Neural progenitor cell (in vitro differentiated cells): Measurements from ENCODE around the gene FSTL4. TPM values are rescaled to one million over a fixed set of nuclear protein-coding genes. Genes with fewer than 3 reads are reported as not detected.

Experiments used
- DNase-seq: peaks from one replicate; pipeline ENCODE4 v3.0.0-alpha.2; 2016; ENCODE audit warnings: low spot score
- H2AFZ ChIP-seq: fragments of 200-600 bp; sonication (generic); replicated peaks from 2 replicates; pipeline ENCODE4 v1.6.1; 2016; ENCODE audit warnings: antibody characterized with exemption
- H3F3A ChIP-seq: fragments of 200-600 bp; sonication (generic); 2 replicates; pipeline ENCODE4 v1.6.1; 2016; ENCODE audit warnings: antibody characterized with exemption, low read depth
- H3K27ac ChIP-seq: fragments of 200-600 bp; sonication (generic); 2 replicates; pipeline ENCODE4 v1.5.1; 2016; ENCODE audit warnings: mild to moderate bottlenecking
- H3K27me3 ChIP-seq: fragments of 200-600 bp; sonication (generic); 2 replicates; pipeline ENCODE4 v1.6.1; 2016; ENCODE audit warnings: mild to moderate bottlenecking, moderate library complexity
- H3K36me3 ChIP-seq: fragments of 200-600 bp; sonication (generic); 2 replicates; pipeline ENCODE4 v1.5.1; 2016
- H3K4me1 ChIP-seq: fragments of 200-600 bp; sonication (generic); 2 replicates; pipeline ENCODE4 v1.6.1; 2016; ENCODE audit warnings: mixed run types
- H3K4me2 ChIP-seq: fragments of 200-600 bp; sonication (generic); 2 replicates; pipeline ENCODE4 v1.6.1; 2016
- H3K4me3 ChIP-seq: fragments of 200-600 bp; sonication (generic); 2 replicates; pipeline ENCODE4 v1.5.1; 2016
- H3K79me2 ChIP-seq: fragments of 200-600 bp; sonication (generic); 2 replicates; pipeline ENCODE4 v1.6.1; 2016; ENCODE audit warnings: low read depth
- H3K9ac ChIP-seq: fragments of 200-600 bp; sonication (generic); 2 replicates; pipeline ENCODE4 v1.6.1; 2016
- H3K9me3 ChIP-seq: fragments of 200-600 bp; sonication (generic); 2 replicates; pipeline ENCODE4 v1.5.1; 2016; ENCODE audit warnings: low read depth
- H4K20me1 ChIP-seq: fragments of 200-600 bp; sonication (generic); 2 replicates; pipeline ENCODE4 v1.6.1; 2016; ENCODE audit warnings: low read depth
- H3K27ac Mint-ChIP-seq: 3 replicates; pipeline ENCODE4 v1.8.0; 2021; ENCODE audit warnings: mixed read lengths
- H3K27me3 Mint-ChIP-seq: 2 replicates; pipeline ENCODE4 v1.8.0; 2022; ENCODE audit warnings: low read depth, mild to moderate bottlenecking, inconsistent platforms, moderate library complexity, mixed read lengths; ENCODE audit not compliant: insufficient read depth
- H3K36me3 Mint-ChIP-seq: 3 replicates; pipeline ENCODE4 v1.8.0; 2021; ENCODE audit warnings: mixed read lengths
- H3K4me1 Mint-ChIP-seq: 3 replicates; pipeline ENCODE4 v1.8.0; 2021; ENCODE audit warnings: mixed read lengths
- H3K4me3 Mint-ChIP-seq: 3 replicates; pipeline ENCODE4 v1.8.0; 2021; ENCODE audit warnings: mild to moderate bottlenecking, moderate library complexity, mixed read lengths
- H3K9me3 Mint-ChIP-seq: 3 replicates; pipeline ENCODE4 v1.8.0; 2020; ENCODE audit warnings: mixed read lengths
- CTCF ChIP-seq: fragments of 200-600 bp; sonication (generic); IDR thresholded peaks from 2 replicates; pipeline ENCODE4 v1.5.1; 2017; ENCODE audit warnings: antibody characterized with exemption, mild to moderate bottlenecking
- EZH2 ChIP-seq: fragments of 200-600 bp; sonication (generic); IDR thresholded peaks from 2 replicates; pipeline ENCODE4 v1.6.1; 2017; ENCODE audit warnings: antibody characterized with exemption, mild to moderate bottlenecking, moderate library complexity
- EZH2phosphoT487 ChIP-seq: fragments of 200-600 bp; sonication (generic); IDR thresholded peaks from 2 replicates; pipeline ENCODE4 v1.6.1; 2017; ENCODE audit warnings: antibody characterized with exemption
- total RNA-seq: library from RNA; depleted of rRNA; stranded (reverse); fragments of >200 nt; gene quantifications from 2 replicates; pipeline ENCODE4 v1.2.3, GENCODE V29; 2015; ENCODE audit warnings: low replicate concordance

Gene FSTL4
- total RNA-seq, 1 donor from 2014 or later, result 0.95 TPM

DNA sequence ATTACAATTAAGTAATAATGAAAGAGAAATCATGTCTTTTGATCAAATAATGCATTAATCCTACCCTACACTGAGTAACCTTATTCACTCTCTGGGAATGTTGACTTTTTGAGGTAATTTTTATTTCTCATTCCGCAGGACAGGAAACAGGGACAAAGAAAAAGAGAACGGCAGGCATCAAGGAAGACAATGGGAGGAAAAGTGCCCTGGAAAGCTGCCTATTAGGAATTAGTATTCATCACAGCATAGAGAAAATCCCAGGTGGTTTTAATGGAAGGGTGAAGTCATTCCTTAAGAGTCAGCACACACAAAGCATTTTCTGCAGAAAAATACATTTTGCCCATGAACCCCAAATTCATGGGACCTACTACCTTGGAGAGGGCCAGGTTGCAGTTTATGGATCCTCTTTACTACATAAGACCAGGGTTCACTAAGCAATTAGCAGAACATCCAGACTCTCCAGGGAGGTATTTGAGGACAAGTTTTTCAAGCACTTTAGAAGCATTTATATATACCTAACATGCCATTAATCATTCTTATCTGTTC, 9.4 kb downstream of the FSTL4 start:
- H3K9me3 Mint-ChIP-seq, result no peaks in the 10 kb centered on the region
- no peaks in the 10 kb centered on the region for H3K36me3 Mint-ChIP-seq
- DNase-seq, result no peak
- no peak overlapping the region for H3K9ac ChIP-seq
- H2AFZ ChIP-seq, result no peak overlapping the region
- H3K27ac Mint-ChIP-seq, result no peak overlapping the region
- H3K27me3 ChIP-seq, result peaks cover 6% of the 10 kb centered on the region
- no peak overlapping the region for H3K4me3 ChIP-seq
- no peak overlapping the region for H3K4me3 Mint-ChIP-seq
- no peaks in the 10 kb centered on the region for H3K36me3 ChIP-seq
- peaks cover 11% of the 10 kb centered on the region for H3K4me1 ChIP-seq
- peaks cover 5% of the 10 kb centered on the region for H3K4me1 Mint-ChIP-seq
- H3F3A ChIP-seq, result no peaks in the 10 kb centered on the region
- H3K27me3 Mint-ChIP-seq, result peaks cover 2% of the 10 kb centered on the region
- no peak for TF ChIP-seq EZH2
- no peak for TF ChIP-seq EZH2phosphoT487
- TF ChIP-seq CTCF, result no peak
- H3K79me2 ChIP-seq, result no peaks in the 10 kb centered on the region
- H3K4me2 ChIP-seq, result no peak overlapping the region
- no peaks in the 10 kb centered on the region for H4K20me1 ChIP-seq
- H3K27ac ChIP-seq, result no peak overlapping the region
- no peaks in the 10 kb centered on the region for H3K9me3 ChIP-seq

DNA sequence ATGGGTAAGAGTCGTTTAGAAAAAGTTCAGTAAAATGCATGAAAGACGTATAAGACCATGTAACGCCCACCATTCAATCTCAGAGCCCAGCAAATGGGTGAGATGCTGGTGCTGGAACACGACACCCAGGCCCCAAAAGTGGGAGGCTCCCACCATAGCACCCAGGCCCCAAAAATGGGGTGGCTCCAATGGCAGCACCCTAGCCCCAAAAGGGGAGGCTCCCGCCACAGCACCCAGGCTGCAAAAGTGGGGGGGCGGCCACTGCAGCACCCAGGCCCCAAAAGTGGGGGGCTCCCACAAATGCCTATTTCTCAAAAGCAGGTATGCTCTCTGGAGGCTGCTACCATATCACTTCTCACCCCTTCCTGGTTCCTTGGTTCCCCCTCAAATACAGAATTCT, 12.7 kb downstream of the FSTL4 start:
- no peak overlapping the region for H3K4me2 ChIP-seq
- Mint-ChIP-seq H3K4me1 (peaks cover 5% of the 10 kb centered on the region), H3K4me3 (no peak overlapping the region)

DNA sequence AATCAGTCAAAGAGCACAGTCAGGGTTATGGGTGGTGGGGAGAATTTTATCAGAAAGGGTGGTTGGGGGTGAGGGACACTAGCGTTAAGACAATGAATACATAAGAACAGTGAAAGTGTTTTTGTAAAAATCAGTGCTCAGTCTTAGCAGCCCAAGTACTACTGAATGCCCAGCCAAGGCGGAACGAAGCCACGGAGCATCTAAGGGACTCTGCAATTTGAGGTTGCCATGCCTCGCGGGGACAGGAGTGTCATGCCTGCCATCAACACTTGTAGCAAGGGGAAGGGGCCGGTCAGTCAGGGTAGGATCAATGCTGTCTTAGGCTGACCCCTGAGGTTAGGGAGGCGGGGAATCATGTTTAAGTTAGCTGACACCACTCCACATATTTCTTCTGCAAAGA, 13.3 kb downstream of the FSTL4 start:
- H3K9me3 Mint-ChIP-seq, result no peaks in the 10 kb centered on the region
- peaks cover 4% of the 10 kb centered on the region for H3K27me3 Mint-ChIP-seq
- H3K27ac ChIP-seq, result no peak overlapping the region
- H3K36me3 Mint-ChIP-seq, result no peaks in the 10 kb centered on the region
- H3K27me3 ChIP-seq, result no peaks in the 10 kb centered on the region
- H3F3A ChIP-seq, result no peaks in the 10 kb centered on the region
- H3K4me1 ChIP-seq, result peaks cover 11% of the 10 kb centered on the region
- H2AFZ ChIP-seq, result no peak overlapping the region
- no peak overlapping the region for H3K9ac ChIP-seq
- no peaks in the 10 kb centered on the region for H3K36me3 ChIP-seq
- H4K20me1 ChIP-seq, result no peaks in the 10 kb centered on the region
- no peak overlapping the region for H3K4me3 Mint-ChIP-seq
- H3K4me1 Mint-ChIP-seq, result peaks cover 5% of the 10 kb centered on the region
- H3K4me3 ChIP-seq, result no peak overlapping the region
- TF ChIP-seq EZH2, result no peak
- TF ChIP-seq CTCF, result no peak
- TF ChIP-seq EZH2phosphoT487, result no peak
- no peak for DNase-seq
- no peak overlapping the region for H3K4me2 ChIP-seq
- no peaks in the 10 kb centered on the region for H3K9me3 ChIP-seq
- H3K79me2 ChIP-seq, result no peaks in the 10 kb centered on the region
- H3K27ac Mint-ChIP-seq, result no peak overlapping the region

More for the DNA sequence above, 12.7 kb downstream of the FSTL4 start:
- no peak overlapping the region for H3K4me3 ChIP-seq
- no peak overlapping the region for H3K27ac ChIP-seq
- H3K36me3 Mint-ChIP-seq, result no peaks in the 10 kb centered on the region
- H3K27me3 ChIP-seq, result no peaks in the 10 kb centered on the region
- no peak overlapping the region for H3K9ac ChIP-seq
- no peak for DNase-seq
- no peaks in the 10 kb centered on the region for H3F3A ChIP-seq
- H3K4me1 ChIP-seq, result peaks cover 11% of the 10 kb centered on the region
- no peaks in the 10 kb centered on the region for H4K20me1 ChIP-seq
- peaks cover 4% of the 10 kb centered on the region for H3K27me3 Mint-ChIP-seq
- no peaks in the 10 kb centered on the region for H3K79me2 ChIP-seq
- H3K9me3 ChIP-seq, result no peaks in the 10 kb centered on the region
- no peaks in the 10 kb centered on the region for H3K36me3 ChIP-seq
- TF ChIP-seq EZH2phosphoT487, result no peak
- no peak for TF ChIP-seq CTCF
- TF ChIP-seq EZH2, result no peak
- no peaks in the 10 kb centered on the region for H3K9me3 Mint-ChIP-seq
- no peak overlapping the region for H3K27ac Mint-ChIP-seq
- H2AFZ ChIP-seq, result no peak overlapping the region
